ENCODE data around the gene NPW. TPM values are rescaled to one million over a fixed set of nuclear protein-coding genes. Genes with fewer than 3 reads are reported as not detected.

NPW gene
- total RNA-seq, 2 donors from 2014 or later, result 0.84 TPM; not detected in 1

- intact Hi-C loops (cut with DNase I), result no loop called here
- no peak for ATAC-seq
- DNase-seq, result no peak
Measured at GRCh38 chr16:2061526-2061925, 41.9 kb downstream of the NPW start.

DNA sequence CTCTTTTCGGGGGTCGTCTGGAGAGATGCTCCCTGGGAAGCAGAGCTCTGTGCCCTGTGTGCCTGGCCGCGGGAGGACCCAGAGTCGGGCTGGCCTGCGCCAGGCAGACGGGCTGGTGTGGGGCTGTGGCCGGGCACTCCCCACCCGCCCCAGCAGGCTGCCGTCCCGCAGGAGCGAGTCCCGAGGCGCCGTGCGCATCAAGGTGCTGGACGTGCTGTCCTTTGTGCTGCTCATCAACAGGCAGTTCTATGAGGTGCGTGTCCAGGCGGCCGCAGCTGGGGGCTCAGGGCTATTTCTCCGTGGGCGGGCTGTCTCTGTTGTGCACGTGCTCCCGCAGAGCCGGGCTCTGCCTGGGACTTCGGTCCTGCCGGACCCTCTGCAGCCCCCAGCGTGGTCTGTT is 43.2 kb downstream of the NPW start:
- intact Hi-C loops (cut with DNase I), result no loop called here
- ATAC-seq, result no peak
- no peak for DNase-seq

DNA sequence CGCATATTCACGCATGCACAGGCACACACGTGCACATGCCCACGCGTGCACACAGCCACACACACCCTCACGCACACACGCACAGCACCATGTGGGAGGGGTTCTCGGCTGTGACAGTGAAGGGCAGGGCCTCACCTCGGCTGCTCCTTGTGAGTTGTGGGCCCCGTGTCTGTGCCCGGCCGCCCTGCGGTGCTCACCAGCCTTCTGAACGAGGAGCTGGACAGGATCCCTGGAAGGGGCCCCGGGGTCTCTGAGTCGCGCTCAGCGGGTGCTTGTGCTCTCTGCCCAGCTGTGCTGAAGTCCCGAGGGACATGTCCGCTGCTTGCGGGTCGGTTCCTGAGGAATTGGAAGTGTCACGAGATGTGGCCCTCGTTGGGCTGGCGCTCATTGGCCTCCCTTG is 44.3 kb downstream of the NPW start:
- intact Hi-C loops (cut with DNase I), result no loop called here
- ATAC-seq, result no peak
- no peak for DNase-seq

- DNase-seq (no peak), ATAC-seq (no peak)
- intact Hi-C loops (cut with DNase I), result no loop called here
Measured at GRCh38 chr16:2064368-2064945, 44.9 kb downstream of the NPW start.

GRCh38 chr16:2066139-2066538 is 46.6 kb downstream of the NPW start:
- intact Hi-C loops (cut with DNase I), result no loop called here
- ATAC-seq (no peak), DNase-seq (no peak)

Other genes with a start within 250 kb of the NPW start
- 10 to 100 TPM; 35.7 to 43.4 TPM for gene NME3, start 248.2 kb upstream of the NPW start, total RNA-seq
- 10 to 100 TPM in 1 of 2 donors, 1 to 10 TPM in 1; 6.9 to 11.9 TPM for gene EME2, start 247.0 kb upstream of the NPW start, total RNA-seq
- 10 to 100 TPM; 57.0 to 69.2 TPM for gene MRPS34, start 246.7 kb upstream of the NPW start, total RNA-seq
- 10 to 100 TPM; 25.9 to 27.7 TPM for gene SPSB3, start 237.2 kb upstream of the NPW start, total RNA-seq
- gene NUBP2, start 236.8 kb upstream of the NPW start, total RNA-seq, result 10 to 100 TPM; 32.5 to 33.6 TPM
- not detected for gene IGFALS, start 226.1 kb upstream of the NPW start, total RNA-seq
- gene HAGH, start 193.0 kb upstream of the NPW start, total RNA-seq, result 100 to 1,000 TPM; 113 to 123 TPM
- gene FAHD1, start 192.6 kb upstream of the NPW start, total RNA-seq, result 10 to 100 TPM; 21.1 to 21.2 TPM
- gene MEIOB, start 147.6 kb upstream of the NPW start, total RNA-seq, result under 1 TPM; 0.18 to 0.21 TPM
- not detected for gene HS3ST6, start 101.4 kb upstream of the NPW start, total RNA-seq
- 10 to 100 TPM; 23.6 to 30.8 TPM for gene MSRB1, start 76.6 kb upstream of the NPW start, total RNA-seq
- gene RPL3L, start 65.1 kb upstream of the NPW start, total RNA-seq, result 10 to 100 TPM; 33.4 to 78.2 TPM
- gene NDUFB10, start 60.2 kb upstream of the NPW start, total RNA-seq, result 100 to 1,000 TPM; 411 to 435 TPM
- 1,000 to 10,000 TPM; 1,152 to 1,209 TPM for gene RPS2, start 55.0 kb upstream of the NPW start, total RNA-seq
- not detected for gene RNF151, start 52.9 kb upstream of the NPW start, total RNA-seq
- 10 to 100 TPM; 19.4 to 21.5 TPM for gene TBL3, start 47.7 kb upstream of the NPW start, total RNA-seq
- not detected for gene NOXO1, start 38.3 kb upstream of the NPW start, total RNA-seq
- 10 to 100 TPM; 18.1 to 20.6 TPM for gene GFER, start 35.6 kb upstream of the NPW start, total RNA-seq
- gene SYNGR3, start 29.8 kb upstream of the NPW start, total RNA-seq, result 1 to 10 TPM in 1 of 2 donors, under 1 TPM in 1; 0.74 to 1.9 TPM
- gene ZNF598, start 10.0 kb upstream of the NPW start, total RNA-seq, result 10 to 100 TPM; 14.7 to 22.9 TPM
- 100 to 1,000 TPM; 164 to 242 TPM for gene NHERF2, start 7.1 kb downstream of the NPW start, total RNA-seq
- 10 to 100 TPM in 1 of 2 donors, 1 to 10 TPM in 1; 5.7 to 16.6 TPM for gene NTHL1, start 28.0 kb downstream of the NPW start, total RNA-seq
- gene TSC2, start 28.2 kb downstream of the NPW start, total RNA-seq, result 10 to 100 TPM; 54.3 to 73.4 TPM
- 100 to 1,000 TPM in 1 of 2 donors, 10 to 100 TPM in 1; 82.2 to 104 TPM for gene PKD1, start 116.1 kb downstream of the NPW start, total RNA-seq
- under 1 TPM; 0.81 to 0.88 TPM for gene RAB26, start 128.8 kb downstream of the NPW start, total RNA-seq
- gene TRAF7, start 136.0 kb downstream of the NPW start, total RNA-seq, result 10 to 100 TPM; 31.1 to 34.9 TPM
- gene CASKIN1, start 176.8 kb downstream of the NPW start, total RNA-seq, result 1 to 10 TPM; 5.9 to 6.1 TPM
- 10 to 100 TPM; 24.9 to 26.9 TPM for gene MLST8, start 185.7 kb downstream of the NPW start, total RNA-seq
- 1 to 10 TPM; 5.7 to 5.9 TPM for gene BRICD5, start 191.1 kb downstream of the NPW start, total RNA-seq
- gene PGP, start 195.1 kb downstream of the NPW start, total RNA-seq, result 10 to 100 TPM; 21.1 to 24.6 TPM
- gene E4F1, start 203.8 kb downstream of the NPW start, total RNA-seq, result 10 to 100 TPM; 11.9 to 15.0 TPM
- gene DNASE1L2, start 216.7 kb downstream of the NPW start, total RNA-seq, result under 1 TPM; 0.29 to 0.65 TPM
- 100 to 1,000 TPM; 124 to 128 TPM for gene ECI1, start 231.8 kb downstream of the NPW start, total RNA-seq
- gene RNPS1, start 248.3 kb downstream of the NPW start, total RNA-seq, result 100 to 1,000 TPM in 1 of 2 donors, 10 to 100 TPM in 1; 98.8 to 120 TPM